Subcutaneous adipose tissue (tissue), 4 donors: Measurements from ENCODE around the gene JAG2. TPM values are rescaled to one million over a fixed set of nuclear protein-coding genes. Genes with fewer than 3 reads are reported as not detected.

Experiments used
- total RNA-seq, 4 donors: library from RNA; depleted of rRNA; stranded (reverse); fragments of >200 nt; gene quantifications; one replicate each; pipeline ENCODE4 v1.1.0, GENCODE V29; 2016
- TF ChIP-seq, protein P1 (sequence below): fragments of 450-650 bp; IDR thresholded peaks from one replicate; pipeline ENCODE4 v1.5.1; 2016; ENCODE audit warnings: low read depth, mild to moderate bottlenecking, control low read depth, antibody characterized with exemption, moderate library complexity

Gene JAG2
- total RNA-seq, 4 donors from 2014 or later, result 2.5 to 16.2 (median 4.9) TPM

DNA sequence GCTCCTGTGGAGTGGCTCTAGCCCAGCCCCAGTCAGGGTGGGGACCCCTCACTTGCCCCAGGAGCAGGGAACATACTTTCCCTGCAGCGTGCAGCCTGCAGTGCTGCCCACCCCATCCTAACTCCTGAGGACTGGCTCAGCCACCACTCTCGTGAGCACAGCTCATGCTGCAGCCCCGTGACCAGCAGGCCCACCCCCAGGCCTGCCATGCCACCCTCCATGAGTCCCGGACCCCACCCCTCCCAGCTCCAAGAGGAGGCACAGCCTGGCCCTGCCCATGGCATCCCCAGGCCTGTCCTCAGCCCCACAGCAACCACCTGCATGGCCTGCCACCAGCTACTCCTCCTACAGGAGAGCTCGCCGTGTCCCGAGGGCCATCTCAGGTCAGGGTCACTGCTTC is 3.9 kb upstream of the JAG2 start:
- TF ChIP-seq, protein P1, sequence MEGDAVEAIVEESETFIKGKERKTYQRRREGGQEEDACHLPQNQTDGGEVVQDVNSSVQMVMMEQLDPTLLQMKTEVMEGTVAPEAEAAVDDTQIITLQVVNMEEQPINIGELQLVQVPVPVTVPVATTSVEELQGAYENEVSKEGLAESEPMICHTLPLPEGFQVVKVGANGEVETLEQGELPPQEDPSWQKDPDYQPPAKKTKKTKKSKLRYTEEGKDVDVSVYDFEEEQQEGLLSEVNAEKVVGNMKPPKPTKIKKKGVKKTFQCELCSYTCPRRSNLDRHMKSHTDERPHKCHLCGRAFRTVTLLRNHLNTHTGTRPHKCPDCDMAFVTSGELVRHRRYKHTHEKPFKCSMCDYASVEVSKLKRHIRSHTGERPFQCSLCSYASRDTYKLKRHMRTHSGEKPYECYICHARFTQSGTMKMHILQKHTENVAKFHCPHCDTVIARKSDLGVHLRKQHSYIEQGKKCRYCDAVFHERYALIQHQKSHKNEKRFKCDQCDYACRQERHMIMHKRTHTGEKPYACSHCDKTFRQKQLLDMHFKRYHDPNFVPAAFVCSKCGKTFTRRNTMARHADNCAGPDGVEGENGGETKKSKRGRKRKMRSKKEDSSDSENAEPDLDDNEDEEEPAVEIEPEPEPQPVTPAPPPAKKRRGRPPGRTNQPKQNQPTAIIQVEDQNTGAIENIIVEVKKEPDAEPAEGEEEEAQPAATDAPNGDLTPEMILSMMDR, result no peak

DNA sequence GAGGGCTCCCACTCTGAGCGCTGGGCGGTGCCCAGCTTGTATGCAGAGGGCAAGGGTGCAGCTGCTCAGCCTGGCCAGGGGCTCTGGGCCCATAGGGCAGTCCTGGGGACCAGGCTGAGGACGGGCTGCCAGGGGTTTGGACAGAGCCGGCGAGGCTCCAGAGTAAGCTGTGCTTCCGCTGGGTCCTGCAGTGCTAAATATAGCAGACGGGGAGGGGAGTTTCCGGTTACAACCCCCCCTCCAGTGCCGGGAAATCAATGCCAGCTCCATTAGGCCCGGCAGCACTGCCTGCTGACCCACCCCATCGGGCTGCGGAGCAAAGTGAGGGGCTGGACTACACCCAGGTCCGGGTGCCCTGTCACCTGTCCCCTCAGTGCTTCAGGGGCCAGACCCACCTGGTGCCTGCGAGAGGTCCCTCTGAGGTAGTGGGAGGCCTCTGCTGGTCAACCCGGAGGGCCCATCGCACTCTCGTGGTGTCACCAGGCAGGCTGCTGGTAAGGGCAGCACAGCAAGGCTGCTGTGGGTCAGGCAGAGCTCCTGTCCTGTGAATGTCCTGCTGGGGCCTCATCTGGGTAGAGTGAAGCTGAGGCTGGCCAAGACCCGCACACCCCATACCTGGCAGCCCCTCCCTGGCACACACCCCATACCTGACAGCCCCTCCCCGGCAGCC is 2.6 kb upstream of the JAG2 start:
- TF ChIP-seq, protein P1, result no peak

DNA sequence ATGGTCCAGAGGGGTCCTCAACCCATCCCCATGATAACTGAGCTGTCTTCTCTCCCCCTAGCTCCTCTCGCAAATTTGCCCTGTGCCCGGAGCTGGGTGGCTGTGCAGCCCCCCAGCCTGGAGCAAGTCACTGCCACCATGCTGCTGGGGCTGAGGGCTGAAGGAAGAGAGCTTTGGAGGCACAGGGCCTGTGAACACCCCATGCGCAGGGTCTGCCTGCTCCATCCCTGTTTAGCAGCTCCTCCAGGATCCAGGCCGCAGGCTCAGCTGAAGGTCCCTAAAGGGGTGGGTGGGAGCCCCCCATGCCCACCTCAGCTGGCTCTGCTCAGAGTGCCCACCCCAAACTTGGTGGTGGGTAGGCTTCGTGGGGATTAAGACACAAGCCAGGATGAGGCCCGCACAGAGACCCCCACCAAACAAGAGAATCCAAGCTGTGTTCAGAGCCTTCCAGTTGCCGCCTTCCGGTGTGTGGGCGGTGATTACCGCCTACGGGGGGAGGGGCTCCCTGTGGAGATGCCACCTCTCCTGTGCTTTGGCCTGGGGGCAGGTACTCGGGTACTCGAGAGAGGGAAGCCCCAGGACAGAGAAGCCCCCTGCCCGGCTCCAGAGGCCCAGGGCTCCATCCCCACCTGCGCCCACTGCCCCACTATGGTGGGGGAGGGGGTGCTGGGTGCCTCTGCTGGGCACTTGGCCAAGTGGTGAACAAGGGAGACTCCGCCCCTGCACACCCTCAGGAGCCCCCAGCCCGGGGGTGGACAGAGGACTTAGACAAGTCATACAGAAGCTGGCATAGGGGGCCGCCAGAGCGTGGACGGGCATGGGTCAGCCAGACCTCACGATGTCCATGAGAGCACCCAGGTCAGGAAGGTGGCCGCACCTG is 1.4 kb upstream of the JAG2 start:
- TF ChIP-seq, protein P1, result no peak

DNA sequence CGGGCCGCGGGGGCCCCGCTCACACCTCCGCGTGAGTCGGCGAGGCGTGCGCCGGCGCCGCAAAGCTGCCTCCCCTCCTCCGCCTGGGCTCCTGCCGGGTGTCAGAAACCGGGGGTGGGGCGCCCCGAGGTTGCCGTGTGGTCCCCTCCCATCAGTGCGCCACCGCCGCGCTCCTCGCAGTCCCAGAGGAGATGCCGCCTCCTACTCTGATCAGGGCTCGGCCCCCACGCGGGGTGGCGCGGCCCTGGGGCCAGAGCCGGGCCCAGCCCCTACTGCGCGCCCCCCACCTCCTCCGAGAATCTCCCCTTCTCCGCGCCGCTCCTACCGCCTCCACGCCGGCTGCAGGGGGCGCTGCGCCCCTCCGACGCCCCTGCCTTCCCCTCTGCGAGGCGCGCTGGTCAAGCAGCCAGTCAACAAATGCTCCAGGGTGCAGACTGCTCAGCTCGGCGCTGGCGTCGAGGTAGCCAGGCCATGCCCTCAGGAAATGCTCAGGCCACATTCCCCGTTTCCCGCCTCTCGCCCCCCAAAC is 467 bp upstream of the JAG2 start:
- TF ChIP-seq, protein P1, result no peak

DNA sequence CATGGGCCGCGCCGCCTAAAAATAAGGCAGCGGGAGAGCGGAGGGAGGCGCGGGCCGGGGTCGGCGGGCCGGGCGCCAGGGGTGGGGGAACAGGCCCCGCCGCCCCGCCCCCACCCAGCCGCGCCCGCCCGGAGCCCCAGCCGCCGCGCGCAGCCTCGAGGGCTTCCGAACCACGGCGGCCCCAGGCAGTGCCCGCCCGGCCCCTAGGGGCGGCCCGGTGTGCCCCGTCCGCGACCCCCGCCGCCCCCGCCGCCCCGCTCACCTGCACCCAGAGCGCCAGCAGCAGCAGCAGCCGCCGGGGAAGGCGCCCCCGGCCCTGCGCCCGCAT is 519 bp downstream of the JAG2 start:
- TF ChIP-seq, protein P1, result no peak

DNA sequence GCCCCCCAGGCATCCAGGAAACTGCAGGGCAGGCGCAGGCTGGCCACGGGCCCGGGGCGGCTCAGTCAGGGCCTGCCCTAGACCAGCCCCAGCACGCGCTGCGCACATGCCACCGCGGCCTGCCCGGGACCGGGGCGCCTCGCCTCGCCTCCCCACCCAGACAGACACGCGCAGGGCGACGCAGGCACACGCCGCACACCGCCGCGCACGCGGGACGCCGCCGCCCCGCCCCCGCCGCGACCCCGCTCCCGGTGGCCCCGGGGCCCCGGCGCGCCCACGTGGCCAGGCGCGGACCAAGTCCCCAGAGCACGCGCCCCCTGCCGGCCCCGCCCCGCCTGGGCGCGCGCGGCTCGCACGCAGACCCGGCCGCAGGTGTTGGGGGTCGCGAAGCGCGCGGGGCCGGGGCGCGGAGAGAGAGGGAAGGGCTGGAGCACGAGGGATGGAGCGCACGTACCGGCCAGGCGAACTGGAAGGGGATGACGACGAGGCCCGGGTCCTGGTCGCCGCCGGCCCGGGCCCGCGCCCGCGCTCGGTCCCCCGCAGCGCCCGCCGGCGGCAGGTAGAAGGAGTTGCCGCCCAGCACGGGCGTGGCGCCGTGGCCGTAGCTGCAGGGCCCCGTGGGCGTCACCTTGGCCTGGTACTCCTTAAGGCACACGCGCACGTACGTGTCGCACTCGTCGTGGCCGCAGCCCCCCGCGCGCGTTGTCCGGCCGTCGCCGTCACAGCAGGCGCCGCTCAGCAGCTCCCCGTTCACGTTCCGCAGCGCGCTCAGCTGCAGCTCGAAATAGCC is 1.1 kb downstream of the JAG2 start:
- TF ChIP-seq, protein P1, result no peak
